H9 (cell line): Measurements from ENCODE around the gene XBP1. TPM values are rescaled to one million over a fixed set of nuclear protein-coding genes. Genes with fewer than 3 reads are reported as not detected.

Experiments used
- DNase-seq: peaks from one replicate; pipeline ENCODE4 v3.0.0-alpha.2; 2017
- H2AFZ ChIP-seq: one replicate; pipeline ENCODE4 v1.6.1; 2013; ENCODE audit warnings: mild to moderate bottlenecking, low read length, control low read depth, moderate library complexity
- H2AK5ac ChIP-seq: 2 replicates; pipeline ENCODE4 v1.6.1; 2013; ENCODE audit warnings: low read length, control low read depth, mixed read lengths; ENCODE audit not compliant: insufficient read length
- H2BK120ac ChIP-seq: one replicate; pipeline ENCODE4 v1.6.1; 2013; ENCODE audit warnings: low read depth, mild to moderate bottlenecking, low read length, control low read depth, inconsistent platforms; ENCODE audit not compliant: poor library complexity, severe bottlenecking
- H2BK12ac ChIP-seq: 2 replicates; pipeline ENCODE4 v1.6.1; 2013; ENCODE audit warnings: low read length, control low read depth, mixed read lengths, low read depth; ENCODE audit not compliant: insufficient read length
- H2BK15ac ChIP-seq: 2 replicates; pipeline ENCODE4 v1.6.1; 2013; ENCODE audit warnings: low read depth, low read length, control low read depth
- H2BK20ac ChIP-seq: one replicate; pipeline ENCODE4 v1.6.1; 2013; ENCODE audit warnings: low read depth, mild to moderate bottlenecking, low read length, control low read depth, inconsistent platforms; ENCODE audit not compliant: poor library complexity, severe bottlenecking
- H2BK5ac ChIP-seq: 2 replicates; pipeline ENCODE4 v1.6.1; 2013; ENCODE audit warnings: low read length, control low read depth, mixed read lengths; ENCODE audit not compliant: insufficient read length
- H3K14ac ChIP-seq: 2 replicates; pipeline ENCODE4 v1.6.1; 2013; ENCODE audit warnings: low read length, control low read depth; ENCODE audit not compliant: insufficient read depth
- H3K18ac ChIP-seq: 2 replicates; pipeline ENCODE4 v1.6.1; 2013; ENCODE audit warnings: low read depth, mild to moderate bottlenecking, mixed read lengths, low read length, control low read depth; ENCODE audit not compliant: insufficient read length
- H3K23ac ChIP-seq: 2 replicates; pipeline ENCODE4 v1.6.1; 2013; ENCODE audit warnings: low read length, control low read depth, mixed read lengths, low read depth; ENCODE audit not compliant: insufficient read length
- H3K23me2 ChIP-seq: 2 replicates; pipeline ENCODE4 v1.6.1; 2013; ENCODE audit warnings: low read depth, mild to moderate bottlenecking, mixed read lengths, low read length, control low read depth; ENCODE audit not compliant: insufficient read length, poor library complexity, severe bottlenecking
- H3K27ac ChIP-seq: 2 replicates; pipeline ENCODE4 v1.5.1; 2013; ENCODE audit warnings: low read length, control low read depth, mixed read lengths, low read depth; ENCODE audit not compliant: insufficient read length
- H3K27me3 ChIP-seq: 2 replicates; pipeline ENCODE4 v1.6.1; 2013; ENCODE audit warnings: low read length, control low read depth, inconsistent platforms; ENCODE audit not compliant: insufficient read depth
- H3K4ac ChIP-seq: 2 replicates; pipeline ENCODE4 v1.6.1; 2013; ENCODE audit warnings: low read depth, mild to moderate bottlenecking, control low read depth, inconsistent platforms, low read length, moderate library complexity
- H3K4me1 ChIP-seq: 2 replicates; pipeline ENCODE4 v1.6.1; 2013; ENCODE audit warnings: low read length, control low read depth, inconsistent platforms; ENCODE audit not compliant: insufficient read depth
- H3K4me2 ChIP-seq: 2 replicates; pipeline ENCODE4 v1.6.1; 2013; ENCODE audit warnings: low read length, control low read depth, mixed read lengths; ENCODE audit not compliant: insufficient read length, insufficient read depth
- H3K56ac ChIP-seq: 2 replicates; pipeline ENCODE4 v1.6.1; 2013; ENCODE audit warnings: low read depth, mild to moderate bottlenecking, mixed read lengths, low read length, control low read depth; ENCODE audit not compliant: insufficient read length
- H3K79me1 ChIP-seq: 2 replicates; pipeline ENCODE4 v1.6.1; 2013; ENCODE audit warnings: low read depth, mild to moderate bottlenecking, moderate library complexity, low read length, control low read depth, inconsistent platforms; ENCODE audit not compliant: insufficient read depth, poor library complexity, severe bottlenecking
- H3K79me2 ChIP-seq: 2 replicates; pipeline ENCODE4 v1.6.1; 2013; ENCODE audit warnings: low read length, control low read depth, inconsistent platforms; ENCODE audit not compliant: insufficient read depth
- H3K9ac ChIP-seq: 2 replicates; pipeline ENCODE4 v1.6.1; 2013; ENCODE audit warnings: low read length, control low read depth, mixed read lengths; ENCODE audit not compliant: insufficient read length; ENCODE audit errors: extremely low read depth
- H3K9me3 ChIP-seq: one replicate; pipeline ENCODE4 v1.6.1; 2013; ENCODE audit warnings: low read depth, low read length, inconsistent platforms; ENCODE audit not compliant: control insufficient read depth
- H3T11ph ChIP-seq: one replicate; pipeline ENCODE4 v1.6.1; 2013; ENCODE audit warnings: mild to moderate bottlenecking, low read length, control low read depth, inconsistent platforms
- H4K20me1 ChIP-seq: one replicate; pipeline ENCODE4 v1.6.1; 2013; ENCODE audit not compliant: control insufficient read depth, insufficient read length, insufficient read depth
- H4K5ac ChIP-seq: 2 replicates; pipeline ENCODE4 v1.6.1; 2013; ENCODE audit warnings: low read depth, mild to moderate bottlenecking, mixed read lengths, low read length, control low read depth; ENCODE audit not compliant: insufficient read length
- H4K8ac ChIP-seq: replicated peaks from 2 replicates; pipeline ENCODE4 v1.6.1; 2013; ENCODE audit warnings: low read length, control low read depth, mixed read lengths, low read depth; ENCODE audit not compliant: insufficient read length
- H4K91ac ChIP-seq: 2 replicates; pipeline ENCODE4 v1.6.1; 2013; ENCODE audit warnings: low read depth, mild to moderate bottlenecking, moderate library complexity, mixed read lengths, low read length, control low read depth; ENCODE audit not compliant: insufficient read length
- H3K27ac Mint-ChIP-seq, 3 experiments: 2 replicates in 2 of 3; 3 replicates in 1 of 3; pipeline ENCODE4 v1.8.0; 2020 to 2021; ENCODE audit warnings: mixed read lengths in 3 of 3, mild to moderate bottlenecking in 1 of 3, moderate library complexity in 1 of 3
- H3K27me3 Mint-ChIP-seq: 2 replicates; pipeline ENCODE4 v1.8.0; 2021; ENCODE audit warnings: low read depth, mild to moderate bottlenecking, moderate library complexity, mixed read lengths
- H3K36me3 Mint-ChIP-seq, 3 experiments: 2 replicates in 2 of 3; 3 replicates in 1 of 3; pipeline ENCODE4 v1.8.0; 2020 to 2021; ENCODE audit warnings: low read depth in 3 of 3, mixed read lengths in 3 of 3; ENCODE audit not compliant: insufficient read depth in 1 of 3
- H3K4me1 Mint-ChIP-seq, 2 experiments: 2 replicates each; pipeline ENCODE4 v1.8.0; 2020; ENCODE audit warnings: mixed read lengths in 2 of 2
- H3K4me3 Mint-ChIP-seq, 2 experiments: 2 replicates in 1 of 2; 3 replicates in 1 of 2; pipeline ENCODE4 v1.8.0; 2020 to 2021; ENCODE audit warnings: mild to moderate bottlenecking in 2 of 2, mixed read lengths in 2 of 2, moderate library complexity in 1 of 2
- H3K9me3 Mint-ChIP-seq, 2 experiments: 2 replicates in 1 of 2; 3 replicates in 1 of 2; pipeline ENCODE4 v1.8.0; 2020; ENCODE audit warnings: mild to moderate bottlenecking in 2 of 2, mixed read lengths in 2 of 2, moderate library complexity in 1 of 2
- WGBS: extraction: QIAGEN DNeasy Blood & Tissue Kit; methylation state at CpG from one replicate; pipeline ENCODE4 v1.1.7; 2013; ENCODE audit warnings: missing lambda C conversion rate, low lambda C conversion rate, mixed read lengths; ENCODE audit not compliant: insufficient read length; ENCODE audit errors: extremely low coverage; 5-methylcytosine and 5-hydroxymethylcytosine counted together
- total RNA-seq: library from RNA; stranded (reverse); gene quantifications from 2 replicates; pipeline ENCODE4 v1.2.1, GENCODE V29; 2021
- TF ChIP-seq, protein P1 (sequence below): fragments of 200-600 bp; sonication (generic); conservative IDR thresholded peaks from 3 replicates; pipeline ENCODE4 v1.8.0; 2021; ENCODE audit warnings: antibody characterized with exemption, mild to moderate bottlenecking

Gene XBP1
- total RNA-seq, 1 experiment from 2014 or later = 114 TPM

DNA sequence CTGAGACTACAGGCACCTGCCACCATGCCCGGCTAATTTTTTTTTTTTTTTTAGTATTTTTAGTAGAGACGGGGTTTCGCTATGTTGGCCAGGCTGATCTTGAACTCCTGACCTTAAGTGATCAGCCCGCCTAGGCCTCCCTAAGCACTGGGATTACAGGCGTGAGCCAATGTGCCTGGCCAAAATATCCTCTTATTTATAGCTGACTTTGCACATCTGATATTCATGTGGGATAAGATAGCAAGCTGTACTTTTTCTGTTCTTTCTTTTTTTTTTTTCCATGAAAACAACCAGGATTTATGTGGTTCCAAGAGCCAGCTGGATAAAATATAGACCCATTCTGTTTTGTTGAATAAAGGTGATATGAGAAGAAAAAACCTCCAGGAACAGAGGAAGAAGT lies 12.1 kb upstream of the XBP1 start:
- Mint-ChIP-seq H3K27ac (no peak overlapping the region; a peak in 1 of 7 replicates), H3K36me3 (peaks cover 0 to 8% (median 2%) of the 10 kb centered on the region in 3 experiments; a peak in 4 of 7 replicates), H3K27me3 (no peaks in the 10 kb centered on the region), H3K9me3 (no peaks in the 10 kb centered on the region), H3K4me1 (peaks cover 3% of the 10 kb centered on the region in 2 experiments), H3K4me3 (no peak overlapping the region)
- no CpG with 5 or more reads among the region's 5 CpGs for WGBS
- H3K4me1 ChIP-seq = no peaks in the 10 kb centered on the region
- no peak overlapping the region for H3K9ac ChIP-seq
- no peak overlapping the region for H3K4me2 ChIP-seq
- no peak overlapping the region for H4K8ac ChIP-seq
- H3K56ac ChIP-seq = no peak overlapping the region
- no peak overlapping the region for H2BK15ac ChIP-seq
- H3K27me3 ChIP-seq = no peaks in the 10 kb centered on the region
- no peak overlapping the region for H2BK120ac ChIP-seq
- no peaks in the 10 kb centered on the region for H3K79me2 ChIP-seq
- H4K5ac ChIP-seq = no peak overlapping the region
- no peak overlapping the region for H2BK5ac ChIP-seq
- H4K20me1 ChIP-seq = no peaks in the 10 kb centered on the region
- H3K18ac ChIP-seq = no peak overlapping the region
- H3K9me3 ChIP-seq = no peaks in the 10 kb centered on the region
- H3K23ac ChIP-seq = no peak overlapping the region
- no peak overlapping the region for H2BK12ac ChIP-seq
- H3K4ac ChIP-seq = no peak overlapping the region
- H2AFZ ChIP-seq = no peak overlapping the region
- no peaks in the 10 kb centered on the region for H3K79me1 ChIP-seq
- H3T11ph ChIP-seq = no peak overlapping the region
- no peak overlapping the region for H2BK20ac ChIP-seq
- no peaks in the 10 kb centered on the region for H3K23me2 ChIP-seq
- no peak overlapping the region for H4K91ac ChIP-seq
- TF ChIP-seq, protein P1, sequence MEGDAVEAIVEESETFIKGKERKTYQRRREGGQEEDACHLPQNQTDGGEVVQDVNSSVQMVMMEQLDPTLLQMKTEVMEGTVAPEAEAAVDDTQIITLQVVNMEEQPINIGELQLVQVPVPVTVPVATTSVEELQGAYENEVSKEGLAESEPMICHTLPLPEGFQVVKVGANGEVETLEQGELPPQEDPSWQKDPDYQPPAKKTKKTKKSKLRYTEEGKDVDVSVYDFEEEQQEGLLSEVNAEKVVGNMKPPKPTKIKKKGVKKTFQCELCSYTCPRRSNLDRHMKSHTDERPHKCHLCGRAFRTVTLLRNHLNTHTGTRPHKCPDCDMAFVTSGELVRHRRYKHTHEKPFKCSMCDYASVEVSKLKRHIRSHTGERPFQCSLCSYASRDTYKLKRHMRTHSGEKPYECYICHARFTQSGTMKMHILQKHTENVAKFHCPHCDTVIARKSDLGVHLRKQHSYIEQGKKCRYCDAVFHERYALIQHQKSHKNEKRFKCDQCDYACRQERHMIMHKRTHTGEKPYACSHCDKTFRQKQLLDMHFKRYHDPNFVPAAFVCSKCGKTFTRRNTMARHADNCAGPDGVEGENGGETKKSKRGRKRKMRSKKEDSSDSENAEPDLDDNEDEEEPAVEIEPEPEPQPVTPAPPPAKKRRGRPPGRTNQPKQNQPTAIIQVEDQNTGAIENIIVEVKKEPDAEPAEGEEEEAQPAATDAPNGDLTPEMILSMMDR = no peak
- H3K27ac ChIP-seq = no peak overlapping the region
- DNase-seq = no peak
- H2AK5ac ChIP-seq = no peak overlapping the region
- no peak overlapping the region for H3K14ac ChIP-seq
